ENCODE measurements around the gene ATP6V0A4.
A peak's percentile ranks its signal among the peaks of the same experiment; 100 is the strongest.

GRCh38 chr7:138752518-138753149, 45.4 kb downstream of the ATP6V0A4 start:
- TF ChIP-seq CTCF (IDR thresholded peaks at IDR 0.05): no peak
- TF ChIP-seq POLR2AphosphoS5 (IDR thresholded peaks at IDR 0.05): peak in 1 of 3 donors; percentile 83
- no peak for TF ChIP-seq POLR2A (IDR thresholded peaks at IDR 0.05)

Measured in breast epithelium (tissue), 3 donors.